Activated naive CD4-positive, alpha-beta T cell treated with anti-CD3 and anti-CD28 coated beads for 36 hours (primary cell): ENCODE results near the gene CBARP. TPM values are rescaled to one million over a fixed set of nuclear protein-coding genes. Genes with fewer than 3 reads are reported as not detected.
"Not testable (repeated sequence)": the region's sequence is repeated elsewhere in the genome, so short reads cannot be mapped to it uniquely, and the experiment has no call there.

Experiments
- CTCF ChIA-PET: fragments of 350-600 bp; sonication (Branson Sonifier 250); formaldehyde crosslinking; loops from one replicate; lab custom pipeline; 2021; ENCODE audit warnings: antibody characterized with exemption; lab: Charles Lee
- DNase-seq: peaks from one replicate; pipeline ENCODE4 v3.0.0-alpha.2; 2020
- H3K27ac Mint-ChIP-seq: one replicate; pipeline ENCODE4 v1.8.0; 2021; ENCODE audit warnings: mild to moderate bottlenecking, mixed read lengths
- H3K27me3 Mint-ChIP-seq: one replicate; pipeline ENCODE4 v1.8.0; 2021; ENCODE audit warnings: low read depth, mixed read lengths
- H3K36me3 Mint-ChIP-seq: one replicate; pipeline ENCODE4 v1.8.0; 2021; ENCODE audit warnings: low read depth, mixed read lengths
- H3K4me1 Mint-ChIP-seq: one replicate; pipeline ENCODE4 v1.8.0; 2021; ENCODE audit warnings: low read depth, mixed read lengths
- H3K4me3 Mint-ChIP-seq: one replicate; pipeline ENCODE4 v1.8.0; 2021; ENCODE audit warnings: mild to moderate bottlenecking, moderate library complexity, mixed read lengths
- H3K9me3 Mint-ChIP-seq: one replicate; pipeline ENCODE4 v1.8.0; 2021; ENCODE audit warnings: mixed read lengths
- intact Hi-C: fragments of 100-400 bp; cut with micrococcal nuclease; formaldehyde crosslinking; loops from one replicate; pipeline ENCODE4 v1.15.1; 2023
- total RNA-seq, 2 experiments: library from RNA; stranded (reverse); gene quantifications; one replicate each; pipeline ENCODE4 v1.2.3, GENCODE V29; 2021

CBARP gene
- total RNA-seq, 2 experiments from 2014 or later: 0.77 to 1.1 TPM

DNA sequence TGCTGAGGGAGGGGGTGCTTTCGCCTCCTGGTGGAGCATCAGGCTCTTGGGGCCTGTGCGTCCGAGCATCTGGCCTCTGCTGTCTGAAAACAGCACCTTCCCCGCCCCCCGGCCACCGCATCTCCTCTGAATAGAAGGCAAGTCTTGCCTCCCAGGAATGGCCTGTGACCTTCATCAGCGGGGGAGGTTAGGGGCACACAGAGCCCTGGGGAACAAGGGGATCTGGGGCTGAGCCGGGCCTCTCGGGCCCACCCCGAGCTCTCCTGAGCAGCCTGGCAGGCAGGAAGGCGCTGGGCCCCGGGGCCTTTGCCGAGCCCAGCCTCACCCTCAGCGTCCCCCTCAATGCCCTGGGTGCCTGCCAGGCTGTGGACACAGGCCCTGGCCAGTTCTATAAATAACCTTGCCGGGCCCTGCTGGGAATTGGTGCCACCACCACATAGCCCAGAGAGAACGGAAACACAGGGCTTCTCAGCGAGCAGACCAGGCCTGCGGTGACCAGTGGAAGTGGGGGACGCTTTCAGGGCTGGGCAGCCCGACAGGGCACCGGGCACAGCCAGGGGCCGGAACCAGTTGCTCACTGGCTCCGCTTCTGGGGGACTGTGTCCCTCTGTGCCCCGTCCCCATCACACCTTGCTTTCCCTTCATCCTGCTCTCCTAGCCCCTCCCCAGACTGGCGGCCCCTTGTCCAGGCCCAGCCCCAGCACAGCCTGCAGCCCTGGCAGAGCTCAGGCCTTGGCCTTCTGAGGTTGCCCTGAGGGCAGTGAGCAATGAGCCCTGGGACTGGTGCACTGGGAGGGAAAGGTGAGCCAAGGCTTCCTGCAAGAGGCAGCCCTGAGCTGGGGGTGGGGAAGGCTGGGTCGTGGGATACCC lies 22.7 kb downstream of the CBARP start:
- H3K9me3 Mint-ChIP-seq: no peaks in the 10 kb centered on the region
- no peak overlapping the region for H3K4me3 Mint-ChIP-seq
- no peaks in the 10 kb centered on the region for H3K27me3 Mint-ChIP-seq
- H3K36me3 Mint-ChIP-seq: peaks cover 12% of the 10 kb centered on the region
- CTCF ChIA-PET: interaction anchor here (1.1 to 2.2 kb wide), 2 partner anchors 8 to 12 kb away, joined by 3 to 11 read pairs; no protein-coding TSS in a partner anchor
- H3K27ac Mint-ChIP-seq: no peak overlapping the region
- intact Hi-C loops: loop anchor here (2.0 kb wide), 1 partner anchor 26 kb away; the partner anchor contains the start of gene ATP5F1D
- DNase-seq: no peak
- peaks cover 32% of the 10 kb centered on the region for H3K4me1 Mint-ChIP-seq

DNA sequence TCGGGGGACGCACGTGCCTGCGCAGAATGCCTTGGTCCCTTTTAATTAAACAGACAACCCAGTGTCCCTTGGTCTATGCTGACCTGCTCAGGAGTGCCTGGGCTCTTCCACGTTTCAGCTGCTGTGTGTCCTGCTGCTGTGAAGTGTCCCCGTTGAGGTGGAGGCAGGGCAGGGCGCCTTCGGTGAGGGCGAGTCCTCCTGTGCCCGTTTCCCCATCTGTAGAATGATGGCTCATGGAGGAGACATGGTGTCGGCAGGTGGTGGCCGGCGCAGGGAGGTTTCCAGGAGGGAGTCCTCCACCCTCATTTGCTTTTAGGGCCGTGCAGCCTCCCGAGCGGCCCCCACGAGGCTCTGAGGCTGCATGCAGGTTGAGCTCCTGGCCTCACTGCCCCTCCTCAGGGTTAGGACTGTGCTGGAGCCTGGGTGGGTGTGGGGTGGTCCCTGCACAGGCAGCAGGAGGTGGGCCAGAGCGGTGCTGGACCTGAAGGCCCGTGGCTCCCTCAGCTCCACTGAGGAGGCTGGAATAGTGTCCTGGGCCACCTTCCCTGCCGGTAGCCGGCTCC lies 23.4 kb downstream of the CBARP start:
- no peaks in the 10 kb centered on the region for H3K9me3 Mint-ChIP-seq
- no peak for DNase-seq
- no peaks in the 10 kb centered on the region for H3K27me3 Mint-ChIP-seq
- intact Hi-C loops: loop anchor here (2.0 kb wide), 1 partner anchor 26 kb away; the partner anchor contains the start of gene ATP5F1D
- peak overlapping the region; percentile 79 for H3K4me3 Mint-ChIP-seq
- CTCF ChIA-PET: interaction anchor here (0.7 to 2.2 kb wide), 3 partner anchors 9 to 26 kb away, joined by 3 to 11 read pairs (median 3); no protein-coding TSS in a partner anchor
- peaks cover 38% of the 10 kb centered on the region for H3K4me1 Mint-ChIP-seq
- peak overlapping the region; percentile 98 for H3K27ac Mint-ChIP-seq
- peaks cover 15% of the 10 kb centered on the region for H3K36me3 Mint-ChIP-seq

DNA sequence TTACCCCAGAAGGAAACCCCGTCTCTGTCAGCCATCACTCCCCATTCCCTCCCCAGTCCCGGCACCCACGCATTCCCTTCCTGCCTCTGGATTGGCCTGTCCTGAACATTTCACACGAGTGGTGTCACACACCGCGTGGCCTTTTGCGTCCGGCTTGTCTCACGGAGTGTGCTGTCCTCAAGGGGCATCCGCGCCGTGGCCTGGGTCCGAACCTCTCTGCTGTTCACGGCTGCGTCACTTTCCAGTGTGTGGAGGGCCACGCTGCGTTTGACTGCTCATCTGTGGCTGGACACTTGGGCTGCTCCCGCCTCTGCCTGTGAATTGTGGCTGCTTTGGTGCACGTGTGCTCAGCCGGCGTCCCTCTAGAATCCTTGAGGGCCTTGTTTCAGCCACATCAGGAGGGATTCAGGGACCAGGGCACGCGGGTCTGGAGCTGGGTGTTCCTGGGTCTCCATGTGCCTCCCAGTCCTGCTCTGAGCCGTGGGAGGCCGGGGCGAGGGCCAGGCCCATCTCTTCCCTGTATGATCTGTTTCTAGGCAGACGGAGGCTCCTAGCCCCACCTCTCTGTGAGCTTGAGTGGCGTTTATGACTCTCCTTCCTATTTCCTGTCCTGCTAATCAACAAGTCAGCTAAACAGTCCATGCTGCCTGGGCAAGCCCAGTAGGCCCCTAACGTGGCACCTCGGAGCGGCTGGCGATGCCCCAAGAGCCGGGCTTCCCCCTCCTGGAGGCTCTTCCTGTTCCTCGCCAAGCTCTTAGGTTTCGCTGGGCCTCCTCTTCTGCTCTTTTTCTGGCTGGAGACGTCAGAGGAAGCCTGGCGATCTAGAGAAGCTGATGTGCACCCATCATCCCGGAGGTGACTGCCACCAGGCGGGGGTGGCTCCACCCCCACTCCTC lies 24.2 kb downstream of the CBARP start:
- H3K4me1 Mint-ChIP-seq: peaks cover 41% of the 10 kb centered on the region
- H3K9me3 Mint-ChIP-seq: no peaks in the 10 kb centered on the region
- no peaks in the 10 kb centered on the region for H3K27me3 Mint-ChIP-seq
- H3K4me3 Mint-ChIP-seq: peak overlapping the region; percentile 79
- peak overlapping the region; percentile 98 for H3K27ac Mint-ChIP-seq
- DNase-seq: peak; percentile 89
- H3K36me3 Mint-ChIP-seq: peaks cover 15% of the 10 kb centered on the region
- intact Hi-C loops: loop anchor here (2.0 kb wide), 1 partner anchor 27 kb away; the partner anchor contains the start of gene ATP5F1D
- CTCF ChIA-PET: interaction anchor here (0.6 to 2.2 kb wide), 5 partner anchors 10 to 53 kb away, joined by 3 to 11 read pairs (median 4); no protein-coding TSS in a partner anchor

DNA sequence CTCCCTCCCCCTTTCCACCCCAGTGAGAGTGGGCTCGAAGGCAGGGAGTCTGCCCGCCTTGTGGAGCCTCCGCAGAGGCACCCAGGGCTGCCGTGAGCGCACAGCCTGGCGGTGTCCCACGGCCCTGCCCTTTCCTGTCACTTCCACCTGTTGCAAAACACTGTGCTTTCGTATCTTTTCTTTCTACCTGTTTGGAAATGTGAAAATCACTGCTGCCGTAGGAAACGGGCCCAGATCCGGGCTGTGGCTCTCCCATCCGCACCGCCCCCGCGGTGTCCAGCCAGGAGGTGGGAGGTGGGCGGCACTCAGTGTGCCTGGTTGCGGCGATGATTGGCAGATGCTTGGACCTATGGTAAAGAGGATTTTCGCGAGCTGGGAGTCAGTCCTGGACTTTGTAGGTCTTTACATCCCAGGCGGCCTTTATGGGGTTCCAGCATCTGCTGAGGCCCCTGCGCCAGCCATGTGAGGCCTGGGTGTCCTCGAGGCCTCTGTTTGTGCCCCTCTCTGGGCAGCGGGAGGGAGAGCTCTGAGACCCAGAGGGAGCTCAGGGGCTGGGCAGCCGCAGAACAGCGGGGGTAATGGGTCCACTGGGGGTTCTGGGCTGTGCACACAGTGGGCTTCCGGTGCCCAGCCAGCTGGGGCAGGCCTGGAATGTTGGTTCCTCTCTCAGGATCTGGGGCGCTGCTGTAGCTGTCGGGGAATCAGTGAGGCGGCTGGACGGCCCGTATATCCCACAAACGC lies 26.1 kb downstream of the CBARP start:
- H3K36me3 Mint-ChIP-seq: peaks cover 27% of the 10 kb centered on the region
- peaks cover 48% of the 10 kb centered on the region for H3K4me1 Mint-ChIP-seq
- H3K27ac Mint-ChIP-seq: no peak overlapping the region
- H3K9me3 Mint-ChIP-seq: no peaks in the 10 kb centered on the region
- no peaks in the 10 kb centered on the region for H3K27me3 Mint-ChIP-seq
- intact Hi-C loops: no loop called here
- DNase-seq: no peak
- H3K4me3 Mint-ChIP-seq: peak overlapping the region; percentile 6
- CTCF ChIA-PET: interaction anchor here (0.6 to 1.6 kb wide), 3 partner anchors 32 to 187 kb away, joined by 4 to 5 read pairs (median 4); no protein-coding TSS in a partner anchor

DNA sequence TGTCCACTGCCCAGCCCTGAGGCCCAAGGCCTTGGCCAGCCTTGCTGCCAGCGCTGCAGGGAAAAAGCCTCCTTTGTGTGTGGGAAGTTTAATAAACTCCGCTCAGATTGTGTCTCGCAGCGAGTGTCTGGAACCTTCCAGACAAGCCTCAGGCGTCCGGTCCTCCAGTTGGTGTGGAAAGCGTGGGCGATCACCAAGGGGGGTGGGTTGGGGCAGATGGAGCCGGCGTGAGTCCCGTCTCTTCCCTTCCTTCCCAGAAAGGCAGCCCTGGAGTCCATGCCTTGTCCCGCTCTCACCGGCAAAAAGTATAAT lies 27.6 kb downstream of the CBARP start:
- no peaks in the 10 kb centered on the region for H3K27me3 Mint-ChIP-seq

DNA sequence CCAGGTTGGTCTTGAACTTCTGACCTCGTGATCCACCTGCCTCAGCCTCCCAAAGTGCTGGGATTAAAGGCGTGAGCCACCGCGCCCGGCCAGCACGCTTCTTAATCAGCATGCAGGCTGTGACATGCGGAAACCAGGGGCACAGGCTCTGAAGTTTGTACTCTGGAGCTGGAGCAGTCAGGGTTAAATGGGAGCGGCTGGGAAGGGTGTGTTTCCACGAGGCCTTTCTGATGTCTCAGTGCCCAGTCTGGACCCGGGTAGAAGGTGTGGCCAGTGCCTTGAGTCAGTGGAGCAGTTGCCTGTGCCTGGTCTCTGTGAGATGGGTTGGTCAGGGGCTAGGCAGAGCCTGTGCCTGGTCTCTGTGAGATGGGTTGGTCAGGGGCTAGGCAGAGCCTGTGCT lies 29.0 kb downstream of the CBARP start:
- Mint-ChIP-seq H3K36me3 (peaks cover 28% of the 10 kb centered on the region), H3K4me1 (peaks cover 42% of the 10 kb centered on the region), H3K4me3 (peak overlapping the region; percentile 21)
- intact Hi-C loops, H3K27me3 Mint-ChIP-seq, CTCF ChIA-PET, DNase-seq, H3K9me3 Mint-ChIP-seq, H3K27ac Mint-ChIP-seq: not testable (repeated sequence)

More for the DNA sequence above, 27.6 kb downstream of the CBARP start:
- CTCF ChIA-PET: no interaction called here
- intact Hi-C loops: no loop called here
- Mint-ChIP-seq H3K9me3 (no peaks in the 10 kb centered on the region), H3K4me1 (peaks cover 42% of the 10 kb centered on the region), H3K4me3 (no peak overlapping the region), H3K36me3 (peaks cover 29% of the 10 kb centered on the region), H3K27ac (no peak overlapping the region)
- no peak for DNase-seq

DNA sequence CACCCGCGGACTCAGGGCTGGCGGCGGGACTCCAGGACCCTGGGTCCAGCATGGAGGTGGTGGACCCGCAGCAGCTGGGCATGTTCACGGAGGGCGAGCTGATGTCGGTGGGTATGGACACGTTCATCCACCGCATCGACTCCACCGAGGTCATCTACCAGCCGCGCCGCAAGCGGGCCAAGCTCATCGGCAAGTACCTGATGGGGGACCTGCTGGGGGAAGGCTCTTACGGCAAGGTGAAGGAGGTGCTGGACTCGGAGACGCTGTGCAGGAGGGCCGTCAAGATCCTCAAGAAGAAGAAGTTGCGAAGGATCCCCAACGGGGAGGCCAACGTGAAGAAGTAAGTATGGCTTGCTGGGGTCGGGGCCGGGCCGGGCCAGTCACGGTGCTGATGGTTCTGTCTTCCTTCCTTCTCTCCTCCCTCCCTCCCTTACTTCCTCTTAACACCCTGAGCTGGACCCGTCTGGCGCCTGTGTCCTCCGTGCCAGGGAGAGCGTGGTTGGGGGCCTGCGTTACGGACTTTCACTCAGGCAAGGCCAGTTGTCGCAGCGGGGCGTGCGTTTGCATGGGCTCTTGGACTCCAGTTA lies 30.8 kb downstream of the CBARP start:
- Mint-ChIP-seq H3K4me1 (peaks cover 41% of the 10 kb centered on the region), H3K27me3 (no peaks in the 10 kb centered on the region), H3K9me3 (no peaks in the 10 kb centered on the region), H3K4me3 (peak overlapping the region; percentile 93), H3K27ac (peak overlapping the region; percentile 84), H3K36me3 (peaks cover 19% of the 10 kb centered on the region)
- CTCF ChIA-PET: no interaction called here
- peak; percentile 39 for DNase-seq
- intact Hi-C loops: no loop called here

DNA sequence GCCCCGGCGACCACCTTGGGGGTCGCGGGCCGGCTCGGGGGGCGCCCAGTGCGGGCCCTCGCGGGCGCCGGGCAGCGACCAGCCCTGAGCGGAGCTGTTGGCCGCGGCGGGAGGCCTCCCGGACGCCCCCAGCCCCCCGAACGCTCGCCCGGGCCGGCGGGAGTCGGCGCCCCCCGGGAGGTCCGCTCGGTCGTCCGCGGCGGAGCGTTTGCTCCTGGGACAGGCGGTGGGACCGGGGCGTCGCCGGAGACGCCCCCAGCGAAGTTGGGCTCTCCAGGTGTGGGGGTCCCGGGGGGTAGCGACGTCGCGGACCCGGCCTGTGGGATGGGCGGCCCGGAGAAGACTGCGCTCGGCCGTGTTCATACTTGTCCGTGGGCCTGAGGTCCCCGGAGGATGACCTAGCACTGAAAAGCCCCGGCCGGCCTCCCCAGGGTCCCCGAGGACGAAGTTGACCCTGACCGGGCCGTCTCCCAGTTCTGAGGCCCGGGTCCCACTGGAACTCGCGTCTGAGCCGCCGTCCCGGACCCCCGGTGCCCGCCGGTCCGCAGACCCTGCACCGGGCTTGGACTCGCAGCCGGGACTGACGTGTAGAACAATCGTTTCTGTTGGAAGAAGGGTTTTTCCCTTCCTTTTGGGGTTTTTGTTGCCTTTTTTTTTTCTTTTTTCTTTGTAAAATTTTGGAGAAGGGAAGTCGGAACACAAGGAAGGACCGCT lies 31.5 kb downstream of the CBARP start:
- DNase-seq: no peak
- peaks cover 37% of the 10 kb centered on the region for H3K4me1 Mint-ChIP-seq
- intact Hi-C loops: no loop called here
- CTCF ChIA-PET: no interaction called here
- H3K9me3 Mint-ChIP-seq: no peaks in the 10 kb centered on the region
- H3K27ac Mint-ChIP-seq: peak overlapping the region; percentile 84
- H3K27me3 Mint-ChIP-seq: no peaks in the 10 kb centered on the region
- peak overlapping the region; percentile 93 for H3K4me3 Mint-ChIP-seq
- H3K36me3 Mint-ChIP-seq: peaks cover 16% of the 10 kb centered on the region

DNA sequence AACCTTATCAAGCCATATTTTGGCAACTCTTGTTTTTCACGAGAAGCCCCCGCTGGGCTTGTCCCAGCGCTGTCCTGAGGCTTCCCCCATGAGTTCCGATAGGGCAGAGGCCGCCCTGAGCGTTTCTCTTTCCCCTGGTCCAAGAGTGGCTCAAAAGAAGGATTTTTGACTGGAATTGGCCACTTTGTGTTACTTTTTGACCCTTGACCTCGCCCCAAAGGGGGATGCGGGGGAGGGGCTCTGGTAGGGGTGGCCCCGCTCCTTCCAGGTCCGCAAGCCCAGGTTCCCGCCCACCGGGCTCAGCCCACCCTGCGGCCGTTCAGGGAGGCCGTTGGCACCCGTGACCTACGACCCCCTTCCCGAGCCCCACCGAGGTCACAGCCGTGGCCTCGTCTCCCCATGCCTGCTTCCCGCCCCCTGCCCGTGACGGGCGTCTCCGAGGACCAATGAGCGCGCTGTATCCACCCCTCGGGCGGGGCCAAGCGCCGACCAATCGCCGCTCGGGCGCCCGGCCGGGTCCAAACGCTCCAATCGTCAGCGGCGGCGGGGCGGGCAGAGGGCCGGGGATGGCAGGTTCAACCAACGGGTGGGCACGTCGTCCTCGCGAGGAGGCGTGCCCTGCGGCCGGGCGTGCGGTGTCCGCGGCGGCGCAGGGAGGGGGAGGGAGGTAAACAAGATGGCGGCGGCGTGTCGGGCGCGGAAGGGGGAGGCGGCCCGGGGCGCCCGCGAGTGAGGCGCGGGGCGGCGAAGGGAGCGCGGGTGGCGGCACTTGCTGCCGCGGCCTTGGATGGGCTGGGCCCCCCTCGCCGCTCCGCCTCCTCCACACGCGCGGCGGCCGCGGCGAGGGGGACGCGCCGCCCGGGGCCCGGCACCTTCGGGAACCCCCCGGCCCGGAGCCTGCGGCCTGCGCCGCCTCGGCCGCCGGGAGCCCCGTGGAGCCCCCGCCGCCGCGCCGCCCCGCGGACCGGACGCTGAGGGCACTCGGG lies 32.4 kb downstream of the CBARP start, which contains the start of gene STK11:
STK11 (plus strand) TSS at position 665 of the 986 bp plus-strand sequence. CDS start 1,136 bp downstream, outside the sequence.
- intact Hi-C loops: loop anchor here (1.0 kb wide), 3 partner anchors 16 to 184 kb away; partner anchors contain the start of genes CIRBP, RNU6-2 and TMEM259
- DNase-seq: peak; percentile 99
- Mint-ChIP-seq H3K4me3 (peak within 1 kb of the TSS; percentile 93), H3K9me3 (no peaks in the 10 kb centered on the region), H3K4me1 (peaks cover 32% of the 10 kb centered on the region), H3K36me3 (peaks cover 16% of the 10 kb centered on the region), H3K27ac (peak within 1 kb of the TSS; percentile 84), H3K27me3 (no peaks in the 10 kb centered on the region)
- CTCF ChIA-PET: no interaction called here

DNA sequence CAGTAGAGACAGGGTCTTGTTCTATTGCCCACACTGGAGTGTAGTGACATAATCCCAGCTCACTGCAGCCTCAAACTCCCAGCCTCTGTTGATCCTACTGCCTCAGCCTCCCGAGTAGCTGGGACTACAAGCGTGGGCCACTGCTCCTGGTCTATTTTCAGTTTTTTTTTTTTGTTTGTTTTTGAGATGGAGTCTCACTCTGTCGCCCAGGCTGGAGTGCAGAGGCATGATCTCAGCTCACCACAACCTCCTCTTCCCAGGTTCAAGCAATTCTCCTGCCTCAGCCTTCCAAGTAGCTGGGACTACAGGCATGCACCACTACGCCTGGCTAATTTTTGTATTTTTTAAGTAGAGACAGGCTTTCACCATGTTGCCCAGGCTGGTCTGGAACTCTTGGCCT lies 37.2 kb downstream of the CBARP start:
- H3K36me3 Mint-ChIP-seq, H3K27me3 Mint-ChIP-seq, intact Hi-C loops, DNase-seq, H3K9me3 Mint-ChIP-seq, H3K4me3 Mint-ChIP-seq, H3K27ac Mint-ChIP-seq, CTCF ChIA-PET: not testable (repeated sequence)
- H3K4me1 Mint-ChIP-seq: peaks cover 14% of the 10 kb centered on the region
